Sigmoid colon (tissue), 4 donors: ENCODE measurements around the gene RCHY1.

Experiments used
- CTCF ChIP-seq, 4 experiments: fragments of 450-650 bp in 3 of 4; fragments of 200-600 bp in 1 of 4; IDR thresholded peaks; one replicate each; pipeline ENCODE4 v1.5.1; 2016 to 2019; ENCODE audit warnings: antibody characterized with exemption in 4 of 4, mild to moderate bottlenecking in 3 of 4, moderate library complexity in 2 of 4
- EP300 ChIP-seq, 4 donors: sonication (generic); formaldehyde crosslinking; IDR thresholded peaks; one replicate each; pipeline ENCODE4 v1.6.1; 2017; ENCODE audit warnings: antibody characterized with exemption in 4 of 4
- POLR2A ChIP-seq, 2 donors: fragments of 450-650 bp; IDR thresholded peaks; one replicate each; pipeline ENCODE4 v1.6.1; 2016; ENCODE audit warnings: antibody characterized with exemption in 2 of 2, mild to moderate bottlenecking in 2 of 2, moderate library complexity in 2 of 2
- POLR2AphosphoS5 ChIP-seq, 4 donors: sonication (generic); formaldehyde crosslinking; IDR thresholded peaks; one replicate each; pipeline ENCODE4 v1.6.1; 2017; ENCODE audit warnings: antibody characterized with exemption in 4 of 4

- TF ChIP-seq CTCF (IDR thresholded peaks at IDR 0.05): no peak
- no peak for TF ChIP-seq POLR2A (IDR thresholded peaks at IDR 0.05)
- no peak for TF ChIP-seq POLR2AphosphoS5 (IDR thresholded peaks at IDR 0.05)
- no peak for TF ChIP-seq EP300 (IDR thresholded peaks at IDR 0.05)
These were observed 17.1 kb downstream of the RCHY1 start for GRCh38 chr4:75497133-75497532.
